BJ (cell line): ENCODE measurements around the gene KIAA0232. TPM values are rescaled to one million over a fixed set of nuclear protein-coding genes. Genes with fewer than 3 reads are reported as not detected.

Source experiments
- CTCF ChIA-PET: fragments of 350-600 bp; formaldehyde crosslinking; extraction: SDS; loops from one replicate; lab custom pipeline; 2021; ENCODE audit warnings: antibody characterized with exemption, inconsistent platforms; lab: Yijun Ruan, JAX
- POLR2A ChIA-PET: fragments of 300-600 bp; sonication (Branson Sonifier 250); formaldehyde crosslinking; extraction: SDS; loops from one replicate; lab custom pipeline; 2021; ENCODE audit warnings: antibody characterized with exemption; lab: Charles Lee
- DNase-seq: peaks from one replicate; pipeline ENCODE4 v3.0.0-alpha.2; 2011; ENCODE audit warnings: low read depth
- H3K27me3 ChIP-seq: 2 replicates; pipeline ENCODE4 v1.6.0; 2011; ENCODE audit warnings: low read length; ENCODE audit not compliant: control insufficient read depth, insufficient read depth
- H3K36me3 ChIP-seq: 2 replicates; pipeline ENCODE4 v1.5.1; 2011; ENCODE audit warnings: low read length; ENCODE audit not compliant: control insufficient read depth, insufficient read depth
- H3K4me3 ChIP-seq: 2 replicates; pipeline ENCODE4 v1.5.1; 2011; ENCODE audit warnings: low read depth, mild to moderate bottlenecking, control low read depth, low read length
- CTCF ChIP-seq: IDR thresholded peaks from 2 replicates; pipeline ENCODE4 v1.5.1; 2011; ENCODE audit warnings: low read depth, mild to moderate bottlenecking, control low read depth, inconsistent platforms, low read length, moderate library complexity; ENCODE audit not compliant: insufficient read depth
- polyA plus RNA-seq: library from polyadenylated mRNA; depleted of rRNA; stranded (reverse); fragments of >200 nt; gene quantifications from 2 replicates; pipeline ENCODE4 v1.2.3, GENCODE V29; 2011

Gene KIAA0232
- polyA plus RNA-seq, 1 experiment, result 11.0 TPM

- peaks cover 3% of the 10 kb centered on the region; the same call in 1 of the 2 replicates for H3K27me3 ChIP-seq
- ChIA-PET POLR2A (interaction anchor here (0.6 kb wide), 1 partner anchor 23 kb away, joined by 3 read pairs; no protein-coding TSS in a partner anchor), CTCF (interaction anchor here (0.9 to 1.5 kb wide), 6 partner anchors 13 to 162 kb away, joined by 3 to 8 read pairs (median 4); no protein-coding TSS in a partner anchor)
- no peaks in the 10 kb centered on the region for H3K36me3 ChIP-seq
- DNase-seq, result no peak
- H3K4me3 ChIP-seq, result peak overlapping the region; percentile 49
- TF ChIP-seq CTCF, result no peak
These were observed 126.0 kb downstream of the KIAA0232 start for GRCh38 chr4:6908432-6909112.

- no peaks in the 10 kb centered on the region for H3K36me3 ChIP-seq
- ChIA-PET POLR2A (interaction anchor here (0.6 to 1.0 kb wide), 2 partner anchors 77 to 132 kb away, joined by 3 to 7 read pairs; no protein-coding TSS in a partner anchor), CTCF (interaction anchor here (0.6 to 1.5 kb wide), 7 partner anchors 14 to 161 kb away, joined by 3 to 8 read pairs (median 3); no protein-coding TSS in a partner anchor)
- peak within 1 kb of the TSS; percentile 49 for H3K4me3 ChIP-seq
- DNase-seq, result no peak
- 0 out of 2 replicates have a peak, but pooled peaks have one; percentile 16 for TF ChIP-seq CTCF
- H3K27me3 ChIP-seq, result peaks cover 3% of the 10 kb centered on the region; the same call in 1 of the 2 replicates
These were observed 126.8 kb downstream of the KIAA0232 start, which contains the start of gene TBC1D14 for GRCh38 chr4:6909113-6909969. TSS of gene TBC1D14 (plus strand) at chr4:6909826. CDS start at chr4:6923390, 13,564 bp downstream.

- Histone ChIP-seq H3K36me3 (no peaks in the 10 kb centered on the region), H3K4me3 (peak overlapping the region; percentile 49), H3K27me3 (peaks cover 3% of the 10 kb centered on the region; the same call in 1 of the 2 replicates)
- ChIA-PET POLR2A (interaction anchor here (0.6 to 1.0 kb wide), 2 partner anchors 77 to 131 kb away, joined by 3 to 7 read pairs; no protein-coding TSS in a partner anchor), CTCF (interaction anchor here (0.6 to 1.7 kb wide), 10 partner anchors 22 to 242 kb away, joined by 3 to 8 read pairs (median 3); partner anchors contain the start of gene TADA2B)
- no peak for DNase-seq
- TF ChIP-seq CTCF, result no peak
These were observed 127.4 kb downstream of the KIAA0232 start for GRCh38 chr4:6909970-6910339.

GRCh38 chr4:6910340-6910959, 127.9 kb downstream of the KIAA0232 start:
- no peak for DNase-seq
- CTCF ChIA-PET, result interaction anchor here (0.6 to 1.7 kb wide), 7 partner anchors 18 to 241 kb away, joined by 3 to 6 read pairs (median 3); partner anchors contain the start of gene TADA2B

More at GRCh38 chr4:6910340-6910959, 127.9 kb downstream of the KIAA0232 start:
- POLR2A ChIA-PET, result no interaction called here
- Histone ChIP-seq H3K36me3 (no peaks in the 10 kb centered on the region), H3K27me3 (peaks cover 3% of the 10 kb centered on the region; the same call in 1 of the 2 replicates), H3K4me3 (peak overlapping the region; percentile 49)
- no peak for TF ChIP-seq CTCF
